GM21576 (cell line): ENCODE results near the gene CPOX.
A peak's percentile ranks its signal among the peaks of the same experiment; 100 is the strongest.
"Not testable (repeated sequence)": the region's sequence is repeated elsewhere in the genome, so short reads cannot be mapped to it uniquely, and the experiment has no call there.

Source experiments
- ATAC-seq: cut with Tn5 transposase; IDR thresholded peaks from one replicate; pipeline ENCODE4 v1.9.1; 2021; ENCODE audit warnings: mild to moderate bottlenecking, moderate library complexity; ENCODE audit not compliant: unreplicated experiment

Gene CPOX

GRCh38 chr3:98564282-98565005 lies 29.0 kb downstream of the CPOX start:
- ATAC-seq: peak; percentile 16

- ATAC-seq: peak; percentile 58
Measured at GRCh38 chr3:98563661-98564281, 29.6 kb downstream of the CPOX start.

- peak; percentile 19 for ATAC-seq
Measured at GRCh38 chr3:98561727-98562521, 31.5 kb downstream of the CPOX start.

- no peak for ATAC-seq
Measured at GRCh38 chr3:98560911-98561310, 32.5 kb downstream of the CPOX start.

- not testable (repeated sequence) for ATAC-seq
Measured at GRCh38 chr3:98559769-98560168, 33.6 kb downstream of the CPOX start.

- ATAC-seq: no peak
Measured at GRCh38 chr3:98558100-98558827, 35.1 kb downstream of the CPOX start.

GRCh38 chr3:98557324-98558010 lies 35.9 kb downstream of the CPOX start:
- ATAC-seq: peak; percentile 15

- ATAC-seq: peak; percentile 75
Measured at GRCh38 chr3:98556164-98557130, 37.0 kb downstream of the CPOX start.

- no peak for ATAC-seq
Measured at GRCh38 chr3:98555025-98555379, 38.4 kb downstream of the CPOX start.

- no peak for ATAC-seq
Measured at GRCh38 chr3:98554580-98554979, 38.8 kb downstream of the CPOX start.

- no peak for ATAC-seq
Measured at GRCh38 chr3:98553753-98554152, 39.7 kb downstream of the CPOX start.

GRCh38 chr3:98553021-98553563 lies 40.3 kb downstream of the CPOX start:
- ATAC-seq: no peak

GRCh38 chr3:98552232-98553020 lies 41.0 kb downstream of the CPOX start:
- ATAC-seq: no peak

GRCh38 chr3:98551754-98552153 lies 41.7 kb downstream of the CPOX start:
- no peak for ATAC-seq

- no peak for ATAC-seq
Measured at GRCh38 chr3:98551236-98551635, 42.2 kb downstream of the CPOX start.

GRCh38 chr3:98550833-98551232 lies 42.6 kb downstream of the CPOX start:
- no peak for ATAC-seq

GRCh38 chr3:98548544-98548943 lies 44.9 kb downstream of the CPOX start:
- no peak for ATAC-seq

- ATAC-seq: peak; percentile 63
Measured at GRCh38 chr3:98545940-98546339, 47.5 kb downstream of the CPOX start.
